B cell (primary cell): ENCODE data around the gene PLK3. TPM values are rescaled to one million over a fixed set of nuclear protein-coding genes. Genes with fewer than 3 reads are reported as not detected.
"Not testable (repeated sequence)": the region's sequence is repeated elsewhere in the genome, so short reads cannot be mapped to it uniquely, and the experiment has no call there.

Experiments used
- ATAC-seq: fragments of 200-7000 bp; cut with Tn5 transposase; one replicate; pipeline ENCODE4 v1.10.0; 2021; ENCODE audit warnings: low read depth, mild to moderate bottlenecking, moderate number of reproducible peaks, moderate library complexity
- CTCF ChIA-PET: fragments of 350-600 bp; sonication (Branson Sonifier 250); formaldehyde crosslinking; loops from one replicate; lab custom pipeline; 2021; ENCODE audit warnings: antibody characterized with exemption, inconsistent platforms; lab: Charles Lee
- POLR2A ChIA-PET: fragments of 350-600 bp; sonication (Branson Sonifier 250); formaldehyde crosslinking; loops from one replicate; lab custom pipeline; 2021; ENCODE audit warnings: antibody characterized with exemption; lab: Charles Lee
- DNase-seq: peaks from one replicate; pipeline ENCODE4 v3.0.0; 2013
- H2AFZ ChIP-seq: 2 replicates; pipeline ENCODE4 v1.6.1; 2012; ENCODE audit warnings: mild to moderate bottlenecking, low read depth, low read length; ENCODE audit not compliant: insufficient read depth, poor library complexity, severe bottlenecking
- H3K27ac ChIP-seq, 2 donors: 1 replicate in 1 of 2; 2 replicates in 1 of 2; pipeline ENCODE4 v1.5.1; 2012 to 2013; ENCODE audit warnings: low read length in 2 of 2, mild to moderate bottlenecking in 2 of 2, moderate library complexity in 1 of 2
- H3K27me3 ChIP-seq, 4 experiments: fragments of 200-600 bp in 1 of 4; sonication (generic) in 1 of 4; replicated peaks in 1 of 4; 1 replicate in 2 of 4; 2 replicates in 2 of 4; pipeline versions ENCODE4 v1.6.1 to v1.7.0; 2013 to 2016; ENCODE audit warnings: low read length in 3 of 4, mild to moderate bottlenecking in 2 of 4, mixed read lengths in 1 of 4, moderate library complexity in 1 of 4; ENCODE audit not compliant: insufficient read depth in 4 of 4, control insufficient read depth in 3 of 4; ENCODE audit errors: control extremely low read depth in 1 of 4
- H3K36me3 ChIP-seq, 2 experiments: replicated peaks in 1 of 2; 1 replicate in 1 of 2; 2 replicates in 1 of 2; pipeline versions ENCODE4 v1.6.1 to v1.7.1; 2013; ENCODE audit warnings: low read length in 1 of 2; ENCODE audit not compliant: insufficient read depth in 2 of 2, control insufficient read depth in 1 of 2; ENCODE audit errors: control extremely low read depth in 1 of 2, extremely low read depth in 1 of 2
- H3K4me1 ChIP-seq, 2 donors: fragments of 200-600 bp in 1 of 2; sonication (generic) in 1 of 2; 1 replicate in 1 of 2; 2 replicates in 1 of 2; pipeline versions ENCODE4 v1.5.1 to v1.6.1; 2013 to 2017; ENCODE audit warnings: low read length in 2 of 2; ENCODE audit not compliant: control insufficient read depth in 2 of 2, insufficient read depth in 2 of 2
- H3K4me2 ChIP-seq: replicated peaks from 2 replicates; pipeline ENCODE3; 2012; ENCODE audit warnings: mild to moderate bottlenecking, low read depth, low read length; ENCODE audit not compliant: poor library complexity, severe bottlenecking
- H3K4me3 ChIP-seq, 5 experiments: fragments of 200-600 bp in 1 of 5; sonication (generic) in 1 of 5; 1 replicate in 3 of 5; 2 replicates in 2 of 5; pipeline versions ENCODE4 v1.5.1 to v1.7.0; 2011 to 2016; ENCODE audit warnings: low read length in 4 of 5, mild to moderate bottlenecking in 4 of 5, low read depth in 2 of 5, control low read depth in 1 of 5, moderate library complexity in 1 of 5; ENCODE audit not compliant: insufficient read depth in 1 of 5; ENCODE audit errors: control extremely low read depth in 1 of 5, extremely low read depth in 1 of 5
- H3K79me2 ChIP-seq: fragments of 200-600 bp; sonication (generic); one replicate; pipeline ENCODE4 v1.6.0; 2016; ENCODE audit warnings: low read length; ENCODE audit not compliant: control insufficient read depth, insufficient read depth
- H3K9ac ChIP-seq: fragments of 200-600 bp; sonication (generic); 2 replicates; pipeline ENCODE4 v1.6.1; 2017; ENCODE audit warnings: mild to moderate bottlenecking, low read length, moderate library complexity
- H3K9me3 ChIP-seq, 3 donors: one replicate each; pipeline versions ENCODE4 v1.6.1 to v1.7.1; 2013; ENCODE audit warnings: low read length in 2 of 3; ENCODE audit not compliant: control insufficient read depth in 2 of 3, insufficient read depth in 1 of 3; ENCODE audit errors: control extremely low read depth in 1 of 3
- H4K20me1 ChIP-seq: 2 replicates; pipeline ENCODE4 v1.6.0; 2012; ENCODE audit warnings: mild to moderate bottlenecking, low read length; ENCODE audit not compliant: insufficient read depth, control insufficient read depth, poor library complexity, severe bottlenecking
- H3K27ac Mint-ChIP-seq: one replicate; pipeline ENCODE4 v1.8.0; 2021; ENCODE audit warnings: mixed read lengths
- H3K27me3 Mint-ChIP-seq: one replicate; pipeline ENCODE4 v1.8.0; 2021; ENCODE audit warnings: mixed read lengths
- H3K4me1 Mint-ChIP-seq: one replicate; pipeline ENCODE4 v1.8.0; 2021; ENCODE audit warnings: mixed read lengths
- H3K4me3 Mint-ChIP-seq: one replicate; pipeline ENCODE4 v1.8.0; 2021; ENCODE audit warnings: mixed read lengths
- H3K9me3 Mint-ChIP-seq: one replicate; pipeline ENCODE4 v1.8.0; 2022; ENCODE audit warnings: mixed read lengths; ENCODE audit not compliant: insufficient read depth
- EZH2 ChIP-seq: IDR thresholded peaks from 2 replicates; pipeline ENCODE4 v1.6.1; 2012; ENCODE audit warnings: borderline replicate concordance, low read depth, mild to moderate bottlenecking, moderate library complexity, low read length; ENCODE audit not compliant: insufficient read depth, poor library complexity, severe bottlenecking
- WGBS: methylation state at CpG from one replicate; pipeline ENCODE4 v1.1.5; 2013; ENCODE audit warnings: missing lambda C conversion rate; ENCODE audit not compliant: insufficient coverage; 5-methylcytosine and 5-hydroxymethylcytosine counted together
- intact Hi-C: fragments of 100-400 bp; cut with micrococcal nuclease; formaldehyde crosslinking; loops from one replicate; pipeline ENCODE4 v1.10.0; 2022
- polyA plus RNA-seq: library from polyadenylated mRNA; depleted of rRNA; stranded (reverse); fragments of >200 nt; gene quantifications from 2 replicates; pipeline ENCODE4 v1.2.3, GENCODE V29; 2012
- total RNA-seq, 2 donors: library from RNA; stranded (reverse); fragments of 120-200 nt in 1 of 2; gene quantifications; 1 replicate in 1 of 2; 2 replicates in 1 of 2; pipeline versions ENCODE4 v1.2.3 to v1.2.4, GENCODE V29; 2013 to 2022
- TF ChIP-seq, protein P1 (sequence below): fragments of 200-600 bp; IDR thresholded peaks from one replicate; pipeline ENCODE4 v1.8.0; 2022; ENCODE audit warnings: antibody characterized with exemption, mild to moderate bottlenecking

PLK3 gene
- total and polyA plus RNA-seq, 2 donors (not counting 1 experiment from before 2014, with no cell fraction given), result 35.9 to 93.5 TPM

DNA sequence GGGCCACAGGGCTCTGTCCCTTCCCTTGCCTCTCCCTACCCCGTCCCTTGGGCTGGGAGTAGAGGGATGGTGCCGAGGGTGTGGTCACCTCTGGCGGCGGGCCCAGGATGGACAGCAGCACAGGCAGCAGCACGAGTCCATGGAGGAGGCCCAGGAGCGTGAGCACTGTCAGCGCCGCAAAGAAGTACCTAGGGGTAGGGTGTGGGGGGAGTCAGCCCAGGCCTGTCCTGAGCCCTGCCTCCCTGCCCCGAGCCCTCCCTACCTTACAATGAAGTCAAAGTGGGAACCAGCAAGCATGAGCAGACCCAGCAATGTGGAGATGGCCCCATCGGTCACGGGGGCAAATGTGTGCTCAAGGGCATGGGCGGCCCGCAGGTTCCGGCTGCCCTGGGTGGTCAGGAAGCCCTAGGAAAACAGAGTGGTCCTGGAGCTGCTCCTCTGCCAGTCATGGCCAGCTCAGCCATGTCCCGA lies 22.8 kb downstream of the PLK3 start:
- H3K27ac Mint-ChIP-seq, result peak overlapping the region; percentile 26
- no peak for ATAC-seq

DNA sequence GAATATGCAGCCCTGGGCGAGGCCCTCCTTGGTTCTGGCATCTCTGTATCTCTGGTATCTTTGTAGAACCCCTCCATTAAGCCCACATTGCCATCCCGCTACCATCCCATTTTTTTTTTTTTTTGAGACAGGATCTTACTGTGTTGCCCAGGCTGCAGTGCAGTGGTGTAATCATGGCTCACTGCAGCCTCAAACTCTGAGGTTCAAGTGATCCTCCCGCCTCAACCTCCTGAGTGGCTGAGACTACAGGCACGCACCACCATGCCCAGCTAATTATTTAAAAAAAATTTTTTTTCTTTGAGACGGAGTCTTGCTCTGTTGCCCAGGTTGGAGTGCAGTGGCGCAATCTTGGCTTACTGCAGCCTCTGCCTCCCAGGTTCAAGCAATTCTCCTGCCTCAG lies 24.2 kb downstream of the PLK3 start:
- H3K79me2 ChIP-seq, H3K27me3 ChIP-seq, H2AFZ ChIP-seq, H3K4me3 Mint-ChIP-seq, H3K9me3 ChIP-seq, ATAC-seq, DNase-seq, H3K9me3 Mint-ChIP-seq, H3K27me3 Mint-ChIP-seq, H4K20me1 ChIP-seq, intact Hi-C loops, H3K36me3 ChIP-seq, H3K27ac Mint-ChIP-seq, H3K9ac ChIP-seq, H3K4me3 ChIP-seq, H3K27ac ChIP-seq, H3K4me2 ChIP-seq: not testable (repeated sequence)
- H3K4me1 Mint-ChIP-seq, result peaks cover 18% of the 10 kb centered on the region
- ChIA-PET CTCF (interaction anchor here (2.1 kb wide), 1 partner anchor 24 kb away, joined by 7 read pairs; the partner anchor contains the start of gene PLK3), POLR2A (interaction anchor here (0.6 kb wide), 1 partner anchor 16 kb away, joined by 3 read pairs; no protein-coding TSS in a partner anchor)
- H3K4me1 ChIP-seq, result peaks cover 8 to 11% of the 10 kb centered on the region in 2 donors
- 100% methylated on average over 3 of the region's 6 CpGs for WGBS

More for the DNA sequence above, 22.8 kb downstream of the PLK3 start:
- H3K4me1 ChIP-seq, result peaks cover 13 to 20% of the 10 kb centered on the region in 2 donors
- Mint-ChIP-seq H3K4me3 (no peak overlapping the region), H3K27me3 (no peaks in the 10 kb centered on the region), H3K9me3 (no peaks in the 10 kb centered on the region), H3K4me1 (peaks cover 25% of the 10 kb centered on the region)
- intact Hi-C loops, result no loop called here
- DNase-seq, result no peak
- TF ChIP-seq EZH2, result no peak
- TF ChIP-seq, protein P1, sequence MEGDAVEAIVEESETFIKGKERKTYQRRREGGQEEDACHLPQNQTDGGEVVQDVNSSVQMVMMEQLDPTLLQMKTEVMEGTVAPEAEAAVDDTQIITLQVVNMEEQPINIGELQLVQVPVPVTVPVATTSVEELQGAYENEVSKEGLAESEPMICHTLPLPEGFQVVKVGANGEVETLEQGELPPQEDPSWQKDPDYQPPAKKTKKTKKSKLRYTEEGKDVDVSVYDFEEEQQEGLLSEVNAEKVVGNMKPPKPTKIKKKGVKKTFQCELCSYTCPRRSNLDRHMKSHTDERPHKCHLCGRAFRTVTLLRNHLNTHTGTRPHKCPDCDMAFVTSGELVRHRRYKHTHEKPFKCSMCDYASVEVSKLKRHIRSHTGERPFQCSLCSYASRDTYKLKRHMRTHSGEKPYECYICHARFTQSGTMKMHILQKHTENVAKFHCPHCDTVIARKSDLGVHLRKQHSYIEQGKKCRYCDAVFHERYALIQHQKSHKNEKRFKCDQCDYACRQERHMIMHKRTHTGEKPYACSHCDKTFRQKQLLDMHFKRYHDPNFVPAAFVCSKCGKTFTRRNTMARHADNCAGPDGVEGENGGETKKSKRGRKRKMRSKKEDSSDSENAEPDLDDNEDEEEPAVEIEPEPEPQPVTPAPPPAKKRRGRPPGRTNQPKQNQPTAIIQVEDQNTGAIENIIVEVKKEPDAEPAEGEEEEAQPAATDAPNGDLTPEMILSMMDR, result no peak
- no peak overlapping the region for H3K9ac ChIP-seq
- H3K4me3 ChIP-seq, result no peak overlapping the region
- H3K27ac ChIP-seq, result no peak overlapping the region
- no peaks in the 10 kb centered on the region for H4K20me1 ChIP-seq
- peaks cover 0 to 4% (median 0%) of the 10 kb centered on the region in 3 donors for H3K9me3 ChIP-seq
- H3K4me2 ChIP-seq, result no peak overlapping the region
- WGBS, result 97% methylated on average over 14 of the region's 15 CpGs
- H3K36me3 ChIP-seq, result no peaks in the 10 kb centered on the region
- no peak overlapping the region for H2AFZ ChIP-seq
- ChIA-PET POLR2A (interaction anchor here (0.8 to 1.6 kb wide), 3 partner anchors 8 to 36 kb away, joined by 3 to 5 read pairs (median 3); no protein-coding TSS in a partner anchor), CTCF (interaction anchor here (0.6 to 6.7 kb wide), 4 partner anchors 13 to 550 kb away, joined by 3 to 70 read pairs (median 3); partner anchors contain the start of gene PLK3)
- no peaks in the 10 kb centered on the region for H3K79me2 ChIP-seq
- H3K27me3 ChIP-seq, result no peaks in the 10 kb centered on the region
